Measurements from ENCODE around the gene GOSR2. TPM values are rescaled to one million over a fixed set of nuclear protein-coding genes. Genes with fewer than 3 reads are reported as not detected.

The GOSR2 gene
- total RNA-seq, 1 experiment from 2014 or later = 34.5 TPM

- Histone ChIP-seq H3K27me3 (ENCODE audit: insufficient read depth, low read depth) (peaks cover 7% of the 10 kb centered on the region; the same call in 1 of the 2 replicates), H2AFZ (no peak overlapping the region), H3K36me3 (ENCODE audit: low read depth) (no peaks in the 10 kb centered on the region), H3K79me2 (ENCODE audit: low read depth) (no peaks in the 10 kb centered on the region), H3K4me3 (no peak overlapping the region), H3K4me2 (no peak overlapping the region), H4K20me1 (ENCODE audit: insufficient read depth) (no peaks in the 10 kb centered on the region), H3K4me1 (replicated peaks; ENCODE audit: insufficient read depth) (0 out of 2 replicates have a peak, but pooled peaks cover 5% of the 10 kb centered on the region), H3K9me3 (ENCODE audit: insufficient read depth, low read depth) (no peaks in the 10 kb centered on the region), H3K27ac (no peak overlapping the region), H3F3A (ENCODE audit: insufficient read depth, low read depth) (no peaks in the 10 kb centered on the region), H3K9me2 (ENCODE audit: insufficient read depth) (no peaks in the 10 kb centered on the region)
- peak; percentile 10 to 59 for DNase-seq
- POLR2A ChIA-PET (ENCODE audit: unreplicated experiment) = no interaction called here
- no TSS peak for BruUV-seq (replicated peaks)
- CTCF ChIA-PET = no interaction called here
- TF ChIP-seq EZH2 (IDR thresholded peaks at IDR 0.05; ENCODE audit: low read depth) (no peak), CTCF (conservative IDR thresholded peaks at IDR 0.05) (no peak)
- intact Hi-C loops (cut with micrococcal nuclease; ENCODE audit: unreplicated experiment) = no loop called here
Observed at GRCh38 chr17:46915596-46915995, 7.4 kb upstream of the GOSR2 start.

GRCh38 chr17:46916211-46916610, 6.7 kb upstream of the GOSR2 start:
- ChIA-PET CTCF (no interaction called here), POLR2A (ENCODE audit: unreplicated experiment) (no interaction called here)
- TF ChIP-seq EZH2 (IDR thresholded peaks at IDR 0.05; ENCODE audit: low read depth) = no peak
- Histone ChIP-seq H3K36me3 (ENCODE audit: low read depth) (no peaks in the 10 kb centered on the region), H4K20me1 (ENCODE audit: insufficient read depth) (no peaks in the 10 kb centered on the region), H3K4me3 (no peak overlapping the region), H2AFZ (no peak overlapping the region), H3K4me2 (no peak overlapping the region), H3K27ac (no peak overlapping the region), H3F3A (ENCODE audit: insufficient read depth, low read depth) (no peaks in the 10 kb centered on the region), H3K9me3 (ENCODE audit: insufficient read depth, low read depth) (no peaks in the 10 kb centered on the region), H3K27me3 (ENCODE audit: insufficient read depth, low read depth) (0 out of 2 replicates have a peak, but pooled peaks cover 6% of the 10 kb centered on the region), H3K4me1 (replicated peaks; ENCODE audit: insufficient read depth) (0 out of 2 replicates have a peak, but pooled peaks cover 5% of the 10 kb centered on the region), H3K9me2 (ENCODE audit: insufficient read depth) (no peaks in the 10 kb centered on the region), H3K79me2 (ENCODE audit: low read depth) (no peaks in the 10 kb centered on the region)
- no peak for DNase-seq
- BruUV-seq (replicated peaks) = no TSS peak
- intact Hi-C loops (cut with micrococcal nuclease; ENCODE audit: unreplicated experiment) = no loop called here

- 0 out of 2 replicates have a peak, but pooled peaks cover under 1% of the 10 kb centered on the region for H3K79me2 ChIP-seq (ENCODE audit: low read depth)
- H3K4me3 ChIP-seq = no peak overlapping the region
- ChIA-PET CTCF (no interaction called here), POLR2A (ENCODE audit: unreplicated experiment) (no interaction called here)
- 0 out of 2 replicates have a peak, but pooled peaks cover 6% of the 10 kb centered on the region for H3K27me3 ChIP-seq (ENCODE audit: insufficient read depth, low read depth)
- H3K9me3 ChIP-seq (ENCODE audit: insufficient read depth, low read depth) = no peaks in the 10 kb centered on the region
- H3K9me2 ChIP-seq (ENCODE audit: insufficient read depth) = no peaks in the 10 kb centered on the region
- H4K20me1 ChIP-seq (ENCODE audit: insufficient read depth) = no peaks in the 10 kb centered on the region
- TF ChIP-seq EZH2 (IDR thresholded peaks at IDR 0.05; ENCODE audit: low read depth) (no peak), CTCF (conservative IDR thresholded peaks at IDR 0.05) (no peak)
- no peaks in the 10 kb centered on the region for H3K36me3 ChIP-seq (ENCODE audit: low read depth)
- intact Hi-C loops (cut with micrococcal nuclease; ENCODE audit: unreplicated experiment) = no loop called here
- BruUV-seq (replicated peaks) = no TSS peak
- no peaks in the 10 kb centered on the region for H3F3A ChIP-seq (ENCODE audit: insufficient read depth, low read depth)
- H2AFZ ChIP-seq = no peak overlapping the region
- DNase-seq = no peak
- 0 out of 2 replicates have a peak, but pooled peaks cover 5% of the 10 kb centered on the region for H3K4me1 ChIP-seq (replicated peaks; ENCODE audit: insufficient read depth)
- no peak overlapping the region for H3K4me2 ChIP-seq
- no peak overlapping the region for H3K27ac ChIP-seq
Observed at GRCh38 chr17:46916623-46917022, 6.3 kb upstream of the GOSR2 start.

GRCh38 chr17:46917041-46917440, 5.9 kb upstream of the GOSR2 start:
- intact Hi-C loops (cut with micrococcal nuclease; ENCODE audit: unreplicated experiment) = no loop called here
- ChIA-PET CTCF (no interaction called here), POLR2A (ENCODE audit: unreplicated experiment) (no interaction called here)
- Histone ChIP-seq H2AFZ (no peak overlapping the region), H3K9me2 (ENCODE audit: insufficient read depth) (no peaks in the 10 kb centered on the region), H3K36me3 (ENCODE audit: low read depth) (no peaks in the 10 kb centered on the region), H3K4me2 (no peak overlapping the region), H3F3A (ENCODE audit: insufficient read depth, low read depth) (no peaks in the 10 kb centered on the region), H3K27ac (no peak overlapping the region), H4K20me1 (ENCODE audit: insufficient read depth) (no peaks in the 10 kb centered on the region), H3K4me3 (no peak overlapping the region), H3K9me3 (ENCODE audit: insufficient read depth, low read depth) (no peaks in the 10 kb centered on the region), H3K79me2 (ENCODE audit: low read depth) (peaks cover 4% of the 10 kb centered on the region; the same call in 1 of the 2 replicates), H3K27me3 (ENCODE audit: insufficient read depth, low read depth) (0 out of 2 replicates have a peak, but pooled peaks cover 6% of the 10 kb centered on the region), H3K4me1 (replicated peaks; ENCODE audit: insufficient read depth) (0 out of 2 replicates have a peak, but pooled peaks cover 5% of the 10 kb centered on the region)
- DNase-seq = no peak
- no TSS peak for BruUV-seq (replicated peaks)
- TF ChIP-seq CTCF (conservative IDR thresholded peaks at IDR 0.05) (no peak), EZH2 (IDR thresholded peaks at IDR 0.05; ENCODE audit: low read depth) (no peak)
